ENCODE measurements around the gene TRIM66. TPM values are rescaled to one million over a fixed set of nuclear protein-coding genes. Genes with fewer than 3 reads are reported as not detected.

Gene TRIM66
- total and polyA plus RNA-seq, 9 of the 15 experiments (the other 6 are each of a cell fraction or from before 2014, with no cell fraction given): 1.1 to 7.3 (median 4.9) TPM

DNA sequence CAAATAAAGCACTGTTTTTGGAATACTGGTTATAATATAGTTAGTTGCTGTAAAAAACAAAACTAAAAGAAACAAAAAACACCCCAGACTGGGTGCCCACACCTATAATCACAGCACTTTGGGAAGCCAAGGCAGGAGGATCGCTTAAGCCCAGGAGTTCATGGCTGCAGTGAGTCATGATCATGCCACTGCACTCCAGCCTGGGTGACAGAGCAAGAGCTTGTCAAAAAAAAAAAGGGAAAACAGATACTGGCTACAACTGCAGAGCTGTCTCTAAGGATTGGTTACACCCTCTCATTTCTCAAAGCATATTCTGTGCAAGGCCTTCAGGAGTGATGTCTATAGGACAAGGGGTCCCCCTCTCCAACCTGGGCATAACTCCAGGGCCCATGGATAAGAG lies 73.8 kb downstream of the TRIM66 start:
- intact Hi-C loops (cut with micrococcal nuclease) (loop anchor here (10.0 kb wide), 2 partner anchors 126 to 346 kb away; no protein-coding TSS in a partner anchor), in situ Hi-C loops (cut with MboI) (no loop called here)
- WGBS (ENCODE audit: insufficient coverage, low coverage, missing lambda C conversion rate): 0% methylated on average over 1 of the region's 1 CpG
- BruUV-seq (replicated peaks): no TSS peak
- POLR2A ChIA-PET: interaction anchor here (1.2 kb wide), 1 partner anchor 23 kb away, joined by 4 read pairs; no protein-coding TSS in a partner anchor
- Histone ChIP-seq H3K9me3 (replicated peaks; ENCODE audit: control insufficient read depth, insufficient read depth, low read depth, low read length) (no peaks in the 10 kb centered on the region), H3K4me2 (ENCODE audit: insufficient read depth, low read length) (no peak overlapping the region), H3K9me1 (ENCODE audit: control insufficient read depth, insufficient read depth, low read length) (no peaks in the 10 kb centered on the region), H3K36me3 (ENCODE audit: control insufficient read depth, insufficient read depth, low read length) (no peaks in the 10 kb centered on the region), H3K9ac (ENCODE audit: insufficient read depth in 1 of 2, low read depth in 2 of 2, low read length in 2 of 2) (no peak overlapping the region), H2AFZ (ENCODE audit: low read depth, low read length) (no peak overlapping the region), H3K27me3 (ENCODE audit: control insufficient read depth in 2 of 2, insufficient read depth in 2 of 2, low read length in 2 of 2) (peaks cover 0 to 3% of the 10 kb centered on the region in 2 experiments; a peak in 2 of 5 replicates), H3K4me3 (no peak overlapping the region), H3K4me1 (replicated peaks in 1 of 2; ENCODE audit: control insufficient read depth in 2 of 2, insufficient read depth in 2 of 2, low read length in 2 of 2) (peaks cover 0 to 3% of the 10 kb centered on the region in 2 experiments; a peak in 1 of 5 replicates), H3K27ac (ENCODE audit: extremely low read depth, low read depth, low read length) (no peak overlapping the region), H4K20me1 (replicated peaks; ENCODE audit: control insufficient read depth, insufficient read depth, low read length) (no peaks in the 10 kb centered on the region), H3K79me2 (ENCODE audit: control insufficient read depth, insufficient read depth, low read length) (no peaks in the 10 kb centered on the region)
- ATAC-seq: no peak
- CTCF ChIA-PET (ENCODE audit: low intra/inter-chr PET ratio): no interaction called here
- TF ChIP-seq ZNF253 (CRISPR knock-in tag; conservative IDR thresholded peaks at IDR 0.05) (no peak), FOSL1 (tag; conservative IDR thresholded peaks at IDR 0.05) (peak; percentile 37; the same call in 1 of the 2 replicates)
- DNase-seq (ENCODE audit: extremely low read depth in 1 of 4, low spot score in 3 of 4): no peak
- FAIRE-seq: no peak

DNA sequence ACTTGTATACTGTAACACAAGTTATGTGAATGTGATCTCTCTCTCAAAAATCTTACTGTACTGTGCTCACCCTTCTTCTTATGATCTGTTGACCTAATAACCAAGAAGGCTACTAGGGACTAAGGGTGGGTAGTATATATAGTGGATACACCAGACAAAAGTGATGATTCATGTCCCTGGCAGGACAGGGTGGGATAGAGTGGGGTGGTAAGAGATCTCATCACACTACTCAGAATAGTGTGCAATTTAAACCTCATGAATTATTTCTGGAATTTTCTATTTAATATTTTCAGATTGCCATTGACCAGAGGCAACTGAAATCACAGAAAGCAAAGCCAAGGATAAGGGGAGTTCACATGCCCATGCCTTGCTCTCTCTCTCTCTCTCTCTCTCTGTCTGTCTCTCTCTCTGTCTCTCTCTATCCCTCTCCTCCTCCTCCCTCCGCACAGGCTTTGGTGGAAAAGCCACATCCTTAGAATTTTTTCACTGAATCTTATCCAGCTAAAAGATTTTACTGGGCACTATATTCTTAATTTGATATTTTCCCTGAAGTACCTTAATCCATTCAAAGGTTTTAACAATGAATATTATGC lies 76.4 kb downstream of the TRIM66 start:
- intact Hi-C loops (cut with micrococcal nuclease) (loop anchor here (10.0 kb wide), 2 partner anchors 129 to 349 kb away; no protein-coding TSS in a partner anchor), in situ Hi-C loops (cut with MboI) (no loop called here)
- Histone ChIP-seq H3K9me1 (ENCODE audit: control insufficient read depth, insufficient read depth, low read length) (no peaks in the 10 kb centered on the region), H3K4me1 (replicated peaks in 1 of 2; ENCODE audit: control insufficient read depth in 2 of 2, insufficient read depth in 2 of 2, low read length in 2 of 2) (peaks cover 0 to 3% of the 10 kb centered on the region in 2 experiments; a peak in 1 of 5 replicates), H3K9ac (ENCODE audit: insufficient read depth in 1 of 2, low read depth in 2 of 2, low read length in 2 of 2) (no peak overlapping the region), H3K4me2 (ENCODE audit: insufficient read depth, low read length) (no peak overlapping the region), H4K20me1 (replicated peaks; ENCODE audit: control insufficient read depth, insufficient read depth, low read length) (no peaks in the 10 kb centered on the region), H3K4me3 (no peak overlapping the region), H3K9me3 (replicated peaks; ENCODE audit: control insufficient read depth, insufficient read depth, low read depth, low read length) (no peaks in the 10 kb centered on the region), H3K79me2 (ENCODE audit: control insufficient read depth, insufficient read depth, low read length) (no peaks in the 10 kb centered on the region), H2AFZ (ENCODE audit: low read depth, low read length) (no peak overlapping the region), H3K27ac (ENCODE audit: extremely low read depth, low read depth, low read length) (no peak overlapping the region), H3K36me3 (ENCODE audit: control insufficient read depth, insufficient read depth, low read length) (no peaks in the 10 kb centered on the region), H3K27me3 (ENCODE audit: control insufficient read depth in 2 of 2, insufficient read depth in 2 of 2, low read length in 2 of 2) (peaks cover under 1 to 14% of the 10 kb centered on the region in 2 experiments)
- no peak for DNase-seq (ENCODE audit: extremely low read depth in 1 of 4, low spot score in 3 of 4)
- no peak for ATAC-seq
- 20% methylated on average over 1 of the region's 1 CpG for WGBS (ENCODE audit: insufficient coverage, low coverage, missing lambda C conversion rate)
- ChIA-PET POLR2A (interaction anchor here (0.6 kb wide), 2 partner anchors 8 to 264 kb away, joined by 3 read pairs; no protein-coding TSS in a partner anchor), CTCF (ENCODE audit: low intra/inter-chr PET ratio) (no interaction called here)
- FAIRE-seq: no peak
- BruUV-seq (replicated peaks): no TSS peak
- TF ChIP-seq, protein P1, sequence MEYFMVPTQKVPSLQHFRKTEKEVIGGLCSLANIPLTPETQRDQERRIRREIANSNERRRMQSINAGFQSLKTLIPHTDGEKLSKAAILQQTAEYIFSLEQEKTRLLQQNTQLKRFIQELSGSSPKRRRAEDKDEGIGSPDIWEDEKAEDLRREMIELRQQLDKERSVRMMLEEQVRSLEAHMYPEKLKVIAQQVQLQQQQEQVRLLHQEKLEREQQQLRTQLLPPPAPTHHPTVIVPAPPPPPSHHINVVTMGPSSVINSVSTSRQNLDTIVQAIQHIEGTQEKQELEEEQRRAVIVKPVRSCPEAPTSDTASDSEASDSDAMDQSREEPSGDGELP (CRISPR knock-in tag; IDR thresholded peaks at IDR 0.05; ENCODE audit: borderline replicate concordance): no peak
- TF ChIP-seq ZZZ3 (IDR thresholded peaks at IDR 0.05): no peak
- no peak for TF ChIP-seq CBX3 (IDR thresholded peaks at IDR 0.05; ENCODE audit: borderline replicate concordance in 1 of 2, low read length in 2 of 2)
- no peak for TF ChIP-seq ZNF696 (CRISPR knock-in tag; conservative IDR thresholded peaks at IDR 0.05)
- TF ChIP-seq, protein P2, sequence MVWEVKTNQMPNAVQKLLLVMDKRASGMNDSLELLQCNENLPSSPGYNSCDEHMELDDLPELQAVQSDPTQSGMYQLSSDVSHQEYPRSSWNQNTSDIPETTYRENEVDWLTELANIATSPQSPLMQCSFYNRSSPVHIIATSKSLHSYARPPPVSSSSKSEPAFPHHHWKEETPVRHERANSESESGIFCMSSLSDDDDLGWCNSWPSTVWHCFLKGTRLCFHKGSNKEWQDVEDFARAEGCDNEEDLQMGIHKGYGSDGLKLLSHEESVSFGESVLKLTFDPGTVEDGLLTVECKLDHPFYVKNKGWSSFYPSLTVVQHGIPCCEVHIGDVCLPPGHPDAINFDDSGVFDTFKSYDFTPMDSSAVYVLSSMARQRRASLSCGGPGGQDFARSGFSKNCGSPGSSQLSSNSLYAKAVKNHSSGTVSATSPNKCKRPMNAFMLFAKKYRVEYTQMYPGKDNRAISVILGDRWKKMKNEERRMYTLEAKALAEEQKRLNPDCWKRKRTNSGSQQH (CRISPR knock-in tag; IDR thresholded peaks at IDR 0.05): no peak
- TF ChIP-seq SMC3 (conservative IDR thresholded peaks at IDR 0.05; ENCODE audit: insufficient read depth, low read depth, low read length): no peak
- TF ChIP-seq HMGN3 (IDR thresholded peaks at IDR 0.05; ENCODE audit: borderline replicate concordance, extremely low read depth, insufficient read length, low read depth, low read length): no peak
- TF ChIP-seq ATF7 (IDR thresholded peaks at IDR 0.05): no peak

Data from K562 (cell line).